AG10803 (cell line): ENCODE measurements around the gene RNF114.

Experiments used
- DNase-seq: peaks from one replicate; pipeline ENCODE4 v3.0.0; 2010; ENCODE audit warnings: low read depth
- H3K4me3 ChIP-seq: 2 replicates; pipeline ENCODE4 v1.5.1; 2011; ENCODE audit warnings: mild to moderate bottlenecking, low read length, control low read depth
- CTCF ChIP-seq: conservative IDR thresholded peaks from 2 replicates; pipeline ENCODE4 v1.5.1; 2011; ENCODE audit warnings: mild to moderate bottlenecking, low read length, control low read depth, inconsistent platforms

Gene RNF114

GRCh38 chr20:49985617-49986016 lies 49.4 kb downstream of the RNF114 start:
- peak overlapping the region; percentile 97 for H3K4me3 ChIP-seq
- no peak for DNase-seq
- no peak for TF ChIP-seq CTCF

- no peak for TF ChIP-seq CTCF
- no peak for DNase-seq
- peak overlapping the region; percentile 97 for H3K4me3 ChIP-seq
Observed at GRCh38 chr20:49986049-49986448, 49.9 kb downstream of the RNF114 start.

GRCh38 chr20:49987015-49987867 lies 51.0 kb downstream of the RNF114 start:
- peak overlapping the region; percentile 97 for H3K4me3 ChIP-seq
- no peak for TF ChIP-seq CTCF
- DNase-seq: peak; percentile 45

GRCh38 chr20:49987868-49988690 lies 51.9 kb downstream of the RNF114 start:
- H3K4me3 ChIP-seq: no peak overlapping the region
- no peak for TF ChIP-seq CTCF
- no peak for DNase-seq

GRCh38 chr20:49989234-49990065 lies 53.3 kb downstream of the RNF114 start:
- peak overlapping the region; percentile 28 for H3K4me3 ChIP-seq
- no peak for TF ChIP-seq CTCF
- DNase-seq: peak; percentile 93

- DNase-seq: peak; percentile 41
- no peak overlapping the region for H3K4me3 ChIP-seq
- 0 out of 2 replicates have a peak, but pooled peaks have one; percentile 3 for TF ChIP-seq CTCF
Observed at GRCh38 chr20:49990271-49990720, 54.1 kb downstream of the RNF114 start.
